Dendritic cell treated with granulocyte-macrophage colony-stimulating factor and Interleukin-4, amounts not matched to agents 40 ng/mL and 50 ng/mL, for 4 days (primary cell): ENCODE results near the gene PMVK.

ENCODE experiments used
- H3K27ac Mint-ChIP-seq: one replicate; pipeline ENCODE4 v1.8.0; 2022; ENCODE audit warnings: mild to moderate bottlenecking, mixed read lengths
- H3K27me3 Mint-ChIP-seq: one replicate; pipeline ENCODE4 v1.8.0; 2022; ENCODE audit warnings: mild to moderate bottlenecking, mixed read lengths
- H3K36me3 Mint-ChIP-seq: one replicate; pipeline ENCODE4 v1.8.0; 2022; ENCODE audit warnings: low read depth, mixed read lengths
- H3K4me1 Mint-ChIP-seq: one replicate; pipeline ENCODE4 v1.8.0; 2022; ENCODE audit warnings: low read depth, mixed read lengths
- H3K4me3 Mint-ChIP-seq: one replicate; pipeline ENCODE4 v1.8.0; 2022; ENCODE audit warnings: mild to moderate bottlenecking, moderate library complexity, mixed read lengths
- H3K9me3 Mint-ChIP-seq: one replicate; pipeline ENCODE4 v1.8.0; 2022; ENCODE audit warnings: mixed read lengths
- intact Hi-C: fragments of 100-400 bp; cut with micrococcal nuclease; formaldehyde crosslinking; loops from one replicate; pipeline ENCODE4 v1.15.0; 2022

The PMVK gene

DNA sequence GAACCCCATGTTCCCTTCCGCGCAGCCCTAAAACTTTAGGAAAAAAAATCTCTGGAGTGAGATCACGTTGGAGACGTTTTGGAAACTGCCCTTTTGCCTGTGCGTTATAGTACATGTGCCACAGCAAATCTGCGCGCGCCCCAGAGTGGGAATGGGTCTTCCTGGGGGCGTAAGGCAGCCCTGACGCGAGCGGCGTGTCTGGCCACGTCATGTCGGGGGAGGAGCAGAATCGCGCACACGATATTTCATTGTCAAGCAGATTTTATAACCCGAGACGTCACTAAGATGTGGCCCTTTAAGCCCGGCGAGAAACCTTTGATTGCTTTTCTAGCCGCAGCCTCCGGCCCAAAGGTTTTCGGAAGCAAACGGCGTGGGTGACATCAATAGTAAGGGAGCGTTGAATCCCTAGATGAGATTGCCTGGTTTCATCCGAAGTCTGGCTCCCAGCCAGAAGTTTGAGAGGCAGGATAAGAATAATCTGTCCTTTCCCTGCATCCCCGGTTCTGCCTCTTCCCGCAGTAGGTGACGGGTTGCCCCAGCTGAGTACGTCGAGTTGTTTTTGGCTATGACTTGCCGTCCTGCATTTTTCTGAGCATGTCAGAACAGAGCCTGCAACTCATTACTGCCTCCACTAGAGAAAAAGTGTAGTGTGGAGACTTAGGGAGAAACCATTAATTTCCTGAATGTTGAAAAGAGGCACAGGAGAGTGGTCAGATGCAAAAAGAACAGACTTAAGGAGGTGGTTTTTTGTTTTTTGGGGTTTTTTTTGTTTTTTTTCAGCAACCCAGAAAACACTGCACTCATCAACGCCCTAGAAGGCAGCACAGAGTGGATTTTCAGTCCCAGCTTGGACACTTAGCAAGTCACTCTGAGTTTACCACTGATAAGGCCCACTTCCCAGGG lies 817 bp upstream of the PMVK start:
- H3K36me3 Mint-ChIP-seq: peaks cover 13% of the 10 kb centered on the region
- H3K4me1 Mint-ChIP-seq: peaks cover 56% of the 10 kb centered on the region
- no peaks in the 10 kb centered on the region for H3K9me3 Mint-ChIP-seq
- no peaks in the 10 kb centered on the region for H3K27me3 Mint-ChIP-seq
- intact Hi-C loops: loop anchor here (1.0 to 2.0 kb wide), 3 partner anchors 37 to 379 kb away; partner anchors contain the start of genes ADAM15, CKS1B and UBE2Q1
- H3K4me3 Mint-ChIP-seq: peak overlapping the region; percentile 79
- H3K27ac Mint-ChIP-seq: peak overlapping the region; percentile 88

DNA sequence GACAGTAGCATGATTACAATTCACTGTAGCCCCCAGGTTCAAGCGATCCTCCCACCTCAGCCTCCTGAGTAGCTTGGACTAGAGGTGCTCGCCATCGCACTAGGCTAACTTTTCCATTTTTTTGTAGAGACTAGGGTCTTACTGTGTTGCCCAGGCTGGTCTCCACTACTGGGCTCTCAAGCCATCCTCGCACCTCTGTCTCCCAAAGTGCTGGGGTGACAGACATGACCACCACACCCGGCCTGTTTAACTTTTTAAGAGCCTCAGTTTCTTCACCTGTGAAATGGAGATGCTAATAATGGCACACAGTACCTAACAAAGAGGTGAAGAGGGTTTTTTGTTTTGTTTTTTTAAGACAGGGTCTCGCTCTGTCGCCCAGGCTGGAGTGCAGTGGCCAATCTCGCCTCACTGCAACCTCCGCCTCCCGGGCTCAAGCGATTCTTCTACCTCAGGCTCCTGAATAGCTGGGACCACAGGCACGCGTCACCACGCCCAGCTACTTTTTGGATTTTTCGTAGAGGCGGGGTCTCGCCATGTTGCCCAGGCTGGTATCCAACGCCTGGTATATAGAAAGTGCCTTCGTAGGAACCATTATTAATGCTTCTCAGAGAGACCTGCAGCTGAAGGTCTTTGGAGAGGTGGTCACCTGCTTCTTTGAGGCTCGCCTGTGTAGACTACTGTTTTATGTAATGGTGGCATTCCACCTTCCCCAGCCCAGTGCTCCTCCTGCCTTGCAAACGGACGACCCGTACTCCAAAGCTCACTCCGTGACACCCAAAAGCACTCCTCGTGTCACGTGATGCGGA lies 567 bp downstream of the PMVK start:
- H3K27ac Mint-ChIP-seq: peak overlapping the region; percentile 88
- H3K4me3 Mint-ChIP-seq: peak overlapping the region; percentile 79
- H3K4me1 Mint-ChIP-seq: peaks cover 54% of the 10 kb centered on the region
- peaks cover 23% of the 10 kb centered on the region for H3K36me3 Mint-ChIP-seq
- intact Hi-C loops: loop anchor here (2.0 kb wide), 2 partner anchors 115 to 377 kb away; partner anchors contain the start of genes ADAM15 and UBE2Q1
- H3K9me3 Mint-ChIP-seq: no peaks in the 10 kb centered on the region
- H3K27me3 Mint-ChIP-seq: no peaks in the 10 kb centered on the region

DNA sequence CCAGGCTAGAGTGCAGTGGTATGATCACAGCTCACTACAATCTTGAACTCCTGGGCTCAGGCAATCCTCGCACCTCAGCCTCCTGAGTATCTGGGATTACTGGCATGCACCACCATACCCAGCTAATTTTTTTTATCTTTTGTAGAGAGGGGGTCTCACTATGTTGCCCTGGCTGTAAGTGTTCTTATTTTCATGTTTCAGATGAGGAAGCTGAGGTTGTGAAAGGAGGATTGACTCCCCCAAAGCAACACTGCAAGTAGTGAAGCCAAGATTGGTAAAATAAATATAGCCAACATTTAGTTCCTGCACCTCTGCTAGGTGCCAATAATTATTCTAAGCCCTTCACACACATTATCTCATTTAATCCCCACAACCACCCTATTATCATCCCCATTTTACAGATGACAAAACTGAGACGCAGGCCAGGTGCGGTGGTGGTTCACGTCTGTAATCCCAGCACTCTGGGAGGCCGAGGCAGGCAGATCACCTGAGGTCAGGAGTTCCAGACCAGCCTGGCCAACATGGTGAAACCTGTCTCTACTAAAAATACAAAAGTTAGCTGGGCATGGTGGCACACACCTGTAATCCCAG lies 2.1 kb downstream of the PMVK start:
- H3K36me3 Mint-ChIP-seq: peaks cover 33% of the 10 kb centered on the region
- H3K9me3 Mint-ChIP-seq: no peaks in the 10 kb centered on the region
- intact Hi-C loops: no loop called here

DNA sequence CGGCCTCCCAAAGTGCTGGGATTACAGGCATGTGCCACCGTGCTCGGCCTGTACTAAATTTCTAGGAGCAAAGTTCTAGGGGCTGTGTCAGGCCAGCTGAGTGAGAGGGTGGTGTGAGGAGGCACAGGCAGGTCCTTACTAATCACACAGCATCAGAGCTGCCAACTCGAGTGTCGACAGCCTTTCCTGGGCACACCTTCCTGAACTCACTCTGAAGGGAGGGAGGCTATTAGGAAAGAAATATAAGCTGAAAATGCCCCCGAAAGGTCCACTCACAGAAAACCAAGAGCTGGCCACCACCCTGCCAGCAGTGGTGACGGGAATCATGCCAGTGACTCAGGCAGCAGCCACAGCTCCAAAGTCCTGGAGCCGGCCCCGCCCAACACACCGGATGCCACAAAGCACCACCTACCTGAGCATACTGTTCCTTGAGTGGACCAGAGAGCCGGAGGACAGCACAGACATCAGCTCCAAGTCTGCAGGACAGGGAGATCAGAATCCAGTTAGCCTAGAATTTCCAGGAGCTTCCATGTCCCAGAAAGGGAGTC lies 4.5 kb downstream of the PMVK start:
- no peaks in the 10 kb centered on the region for H3K27me3 Mint-ChIP-seq
- peaks cover 33% of the 10 kb centered on the region for H3K4me1 Mint-ChIP-seq
- H3K4me3 Mint-ChIP-seq: no peak overlapping the region
- intact Hi-C loops: no loop called here
- peaks cover 54% of the 10 kb centered on the region for H3K36me3 Mint-ChIP-seq
- no peak overlapping the region for H3K27ac Mint-ChIP-seq
- H3K9me3 Mint-ChIP-seq: no peaks in the 10 kb centered on the region

More for the DNA sequence above, 2.1 kb downstream of the PMVK start:
- Mint-ChIP-seq H3K27ac (no peak overlapping the region), H3K27me3 (no peaks in the 10 kb centered on the region), H3K4me3 (no peak overlapping the region), H3K4me1 (peaks cover 44% of the 10 kb centered on the region)

DNA sequence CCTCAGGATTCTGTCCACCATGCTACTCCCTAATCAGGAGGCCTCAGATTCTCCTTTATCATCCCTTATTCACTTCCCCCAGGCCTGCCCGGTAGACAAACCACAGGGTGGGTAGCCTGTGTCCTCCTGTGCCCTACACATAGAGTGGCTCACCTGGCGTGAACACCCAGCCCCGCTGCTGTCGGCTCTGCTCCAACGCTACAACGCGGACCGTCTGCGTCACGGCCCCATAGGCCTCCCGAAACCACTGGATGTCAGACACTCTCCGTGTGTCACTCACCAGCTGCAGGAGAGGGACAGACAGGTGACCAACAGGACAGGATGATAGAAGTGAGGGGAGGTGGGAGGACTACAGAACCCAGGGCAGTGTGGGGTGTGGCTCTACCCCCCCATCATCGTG lies 10.3 kb downstream of the PMVK start:
- H3K27ac Mint-ChIP-seq: no peak overlapping the region

DNA sequence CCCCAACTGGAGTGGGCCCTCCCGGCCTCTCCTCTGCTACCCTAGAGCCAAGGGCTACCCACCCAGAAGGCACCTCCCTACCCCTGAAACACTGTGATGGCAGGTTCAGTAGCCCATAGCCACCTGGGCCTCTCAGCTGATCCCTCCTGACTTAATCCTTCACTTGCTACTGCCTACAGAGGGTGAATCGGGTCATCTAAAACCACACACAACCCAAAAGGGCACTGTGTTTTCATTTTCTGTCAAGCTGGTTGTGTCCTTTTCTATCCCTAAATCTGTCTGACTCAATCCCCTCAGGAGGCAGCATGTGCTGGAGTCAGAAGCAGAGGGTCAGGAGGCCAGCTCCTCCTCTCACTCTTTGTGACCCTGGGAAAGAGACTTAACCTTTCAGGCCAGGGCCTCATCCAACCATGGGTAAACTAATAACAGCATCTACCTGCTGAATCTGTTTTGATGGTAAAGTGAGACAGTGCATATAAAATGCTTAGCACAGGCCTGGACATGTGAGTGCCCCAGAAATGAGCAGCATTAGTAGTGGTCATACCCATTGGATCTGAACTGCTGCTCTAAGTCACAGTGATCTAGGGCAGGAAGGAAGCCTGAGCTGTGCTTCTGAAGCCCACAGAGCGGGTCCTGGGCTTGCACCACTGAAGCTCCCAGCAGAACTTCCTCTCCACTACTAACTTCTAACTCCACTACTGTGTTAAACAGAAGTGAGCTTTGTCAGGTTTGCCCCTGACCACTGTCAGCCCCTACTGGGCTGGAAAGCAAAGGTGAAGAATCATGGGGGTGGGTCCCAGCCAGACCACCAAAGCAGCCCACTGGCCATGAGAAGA lies 11.0 kb downstream of the PMVK start:
- intact Hi-C loops: no loop called here
- Mint-ChIP-seq H3K36me3 (peaks cover 92% of the 10 kb centered on the region), H3K27ac (no peak overlapping the region), H3K4me1 (peaks cover 15% of the 10 kb centered on the region), H3K9me3 (no peaks in the 10 kb centered on the region), H3K4me3 (no peak overlapping the region), H3K27me3 (no peaks in the 10 kb centered on the region)

More for the DNA sequence above, 10.3 kb downstream of the PMVK start:
- intact Hi-C loops: no loop called here
- no peaks in the 10 kb centered on the region for H3K27me3 Mint-ChIP-seq
- H3K9me3 Mint-ChIP-seq: no peaks in the 10 kb centered on the region
- H3K4me1 Mint-ChIP-seq: peaks cover 19% of the 10 kb centered on the region
- peaks cover 91% of the 10 kb centered on the region for H3K36me3 Mint-ChIP-seq
- H3K4me3 Mint-ChIP-seq: no peak overlapping the region

DNA sequence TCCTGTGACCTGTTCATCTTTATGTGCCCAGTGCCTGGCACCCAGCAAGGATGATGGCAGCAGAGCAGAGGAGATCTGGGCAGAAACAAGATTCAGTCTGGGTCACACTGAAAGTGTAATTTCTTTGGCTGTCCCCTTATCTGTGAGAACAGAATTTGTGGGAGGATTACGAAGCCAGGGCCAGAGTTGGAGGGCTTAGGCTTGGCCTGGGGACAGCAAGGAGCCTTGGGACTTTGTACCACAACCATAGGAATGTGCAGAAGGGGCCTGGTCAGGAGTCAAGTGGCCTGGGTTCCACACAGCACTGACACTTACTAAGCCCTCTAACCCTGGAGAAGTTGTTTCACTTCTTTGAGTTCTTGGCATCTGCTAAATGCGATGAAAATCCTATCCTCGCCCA lies 12.8 kb downstream of the PMVK start:
- peaks cover 15% of the 10 kb centered on the region for H3K4me1 Mint-ChIP-seq
- H3K27me3 Mint-ChIP-seq: no peaks in the 10 kb centered on the region
- H3K36me3 Mint-ChIP-seq: peaks cover 84% of the 10 kb centered on the region
- no peak overlapping the region for H3K27ac Mint-ChIP-seq
- H3K4me3 Mint-ChIP-seq: no peak overlapping the region
- intact Hi-C loops: no loop called here
- H3K9me3 Mint-ChIP-seq: no peaks in the 10 kb centered on the region

DNA sequence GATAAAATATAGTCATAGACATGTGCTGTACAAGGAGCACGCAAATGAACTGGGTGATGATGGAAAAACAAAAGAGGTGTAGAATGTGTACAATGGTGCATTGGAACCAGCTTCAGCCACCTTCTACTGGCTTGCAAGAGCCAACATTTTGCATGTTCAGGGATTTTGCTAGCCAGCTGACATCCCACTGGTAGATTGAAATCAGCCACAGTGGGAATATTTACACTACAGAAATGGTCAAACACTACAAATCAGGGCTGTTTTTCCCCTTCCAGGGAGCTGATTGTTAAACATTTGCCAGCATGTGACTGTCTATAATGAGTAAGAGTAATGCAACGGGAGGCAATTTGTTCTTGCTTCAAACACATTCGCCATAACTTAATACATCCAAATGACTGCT lies 23.2 kb downstream of the PMVK start:
- Mint-ChIP-seq H3K4me3 (no peak overlapping the region), H3K36me3 (peaks cover 20% of the 10 kb centered on the region), H3K27me3 (no peaks in the 10 kb centered on the region), H3K4me1 (no peaks in the 10 kb centered on the region), H3K9me3 (peaks cover 17% of the 10 kb centered on the region), H3K27ac (no peak overlapping the region)
- intact Hi-C loops: no loop called here

DNA sequence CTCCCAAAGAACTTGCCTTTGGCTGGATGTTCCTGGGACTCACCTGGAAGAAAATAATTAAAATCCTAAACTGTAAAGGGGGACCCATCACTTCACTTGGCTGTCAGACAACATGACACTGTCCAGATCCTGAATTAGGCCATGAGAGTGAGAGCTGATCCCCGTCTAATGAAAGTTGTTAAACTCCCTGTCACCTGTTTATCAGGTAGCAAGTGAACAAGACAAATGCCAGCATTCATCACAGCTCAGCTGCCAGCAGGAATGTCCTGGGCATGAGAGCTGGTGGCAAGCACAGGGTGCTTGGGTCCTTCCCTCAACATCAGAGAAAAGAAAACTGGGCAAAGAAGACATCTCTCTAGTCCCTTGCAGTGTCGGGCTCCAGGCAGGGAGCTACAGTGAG lies 23.8 kb downstream of the PMVK start:
- Mint-ChIP-seq H3K9me3 (peaks cover 20% of the 10 kb centered on the region), H3K27me3 (no peaks in the 10 kb centered on the region), H3K36me3 (peaks cover 16% of the 10 kb centered on the region), H3K4me3 (no peak overlapping the region), H3K4me1 (no peaks in the 10 kb centered on the region), H3K27ac (no peak overlapping the region)
- intact Hi-C loops: no loop called here

DNA sequence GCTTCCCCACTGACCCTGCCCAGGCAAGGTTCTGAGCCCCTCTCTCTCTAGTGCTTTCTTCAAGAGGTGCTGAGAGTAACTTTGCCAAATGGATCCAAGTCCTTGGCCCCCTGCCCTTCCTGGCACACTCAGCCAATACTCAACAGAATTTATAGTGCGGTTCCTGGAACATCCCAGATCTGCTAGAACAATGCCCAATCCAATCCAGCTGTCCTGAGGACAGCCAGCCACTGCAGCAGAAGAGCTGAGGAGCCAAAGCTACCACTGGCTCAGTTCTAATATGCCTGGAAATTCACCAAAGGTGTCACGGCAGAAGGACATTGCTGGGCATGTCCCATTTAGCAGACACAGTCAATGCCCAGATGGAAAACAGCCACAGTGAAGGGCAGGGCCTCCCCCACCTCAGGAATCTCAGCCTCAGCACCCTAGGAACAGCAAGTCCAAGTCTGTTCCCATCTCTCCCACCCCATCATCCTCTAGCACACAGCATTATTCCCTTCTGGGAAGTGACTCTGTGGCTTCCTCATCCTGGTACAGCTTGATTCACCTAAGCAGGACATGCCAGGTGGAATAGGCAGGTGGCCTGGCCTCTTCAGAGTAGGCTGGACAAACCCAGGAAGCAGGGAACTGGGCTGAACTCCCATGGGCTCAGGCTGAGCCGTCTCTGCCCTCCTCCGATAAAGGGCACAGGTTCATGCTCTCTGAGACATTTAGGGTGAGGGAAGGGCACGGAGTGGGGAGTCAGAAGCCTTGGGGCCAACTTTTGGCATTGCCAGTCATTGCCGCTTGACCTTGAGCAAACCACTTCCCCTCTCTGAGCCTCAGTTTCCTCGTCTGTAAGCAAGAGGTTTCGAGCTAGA lies 24.6 kb downstream of the PMVK start:
- intact Hi-C loops: no loop called here
- Mint-ChIP-seq H3K4me1 (no peaks in the 10 kb centered on the region), H3K27ac (no peak overlapping the region), H3K4me3 (no peak overlapping the region), H3K9me3 (peaks cover 19% of the 10 kb centered on the region), H3K27me3 (no peaks in the 10 kb centered on the region), H3K36me3 (peaks cover 8% of the 10 kb centered on the region)

DNA sequence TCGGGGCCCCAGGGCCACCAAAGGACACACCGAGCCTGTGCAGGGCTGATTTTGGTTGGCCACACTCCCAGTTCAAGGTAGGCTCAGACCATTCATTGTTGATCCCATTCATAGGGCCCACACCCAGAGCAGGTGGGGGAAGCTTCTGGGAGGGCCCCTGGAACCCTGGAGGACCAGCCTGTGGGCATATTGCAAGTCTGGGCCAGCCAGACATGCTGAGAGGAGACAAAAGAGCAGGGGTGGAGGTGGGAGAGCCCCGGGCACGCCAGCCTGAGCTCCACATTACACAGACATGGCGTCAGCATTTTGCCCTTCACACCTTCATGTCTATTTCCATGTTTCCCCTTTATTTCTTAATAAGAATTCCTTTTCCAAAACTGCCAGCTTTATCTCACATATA lies 25.7 kb downstream of the PMVK start:
- H3K36me3 Mint-ChIP-seq: no peaks in the 10 kb centered on the region
- peaks cover 11% of the 10 kb centered on the region for H3K9me3 Mint-ChIP-seq
- no peaks in the 10 kb centered on the region for H3K4me1 Mint-ChIP-seq
- no peak overlapping the region for H3K4me3 Mint-ChIP-seq
- no peaks in the 10 kb centered on the region for H3K27me3 Mint-ChIP-seq
- intact Hi-C loops: no loop called here
- no peak overlapping the region for H3K27ac Mint-ChIP-seq

DNA sequence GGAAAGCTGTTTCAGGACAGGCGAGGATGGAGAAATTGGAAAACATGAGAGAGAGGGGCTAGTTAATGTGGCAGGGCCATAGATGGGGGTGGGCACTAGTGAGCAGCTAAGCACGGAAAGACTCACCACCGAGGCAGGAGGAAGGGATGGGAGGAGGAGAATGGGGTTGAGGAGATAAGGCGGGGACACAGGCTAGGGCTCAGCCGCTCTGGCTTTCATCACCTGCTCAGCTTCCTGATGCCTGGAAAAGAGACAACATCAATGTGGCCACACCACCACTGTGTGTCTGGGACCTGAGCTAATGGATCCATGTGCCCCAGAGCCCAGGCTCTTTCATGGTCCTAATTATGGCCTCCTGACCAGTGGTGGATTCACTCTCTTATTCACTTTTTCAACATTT lies 27.6 kb downstream of the PMVK start:
- Mint-ChIP-seq H3K4me3 (no peak overlapping the region), H3K27ac (no peak overlapping the region), H3K36me3 (no peaks in the 10 kb centered on the region), H3K9me3 (peaks cover 11% of the 10 kb centered on the region), H3K27me3 (no peaks in the 10 kb centered on the region), H3K4me1 (no peaks in the 10 kb centered on the region)
- intact Hi-C loops: no loop called here
